NCI-H2227 (cell line): ENCODE results near the gene NIPSNAP2.
"Not testable (repeated sequence)": the region's sequence is repeated elsewhere in the genome, so short reads cannot be mapped to it uniquely, and the experiment has no call there.

Experiments used
- DNase-seq: peaks from one replicate; lab custom pipeline; 2025; ENCODE audit not compliant: unreplicated experiment; lab: John Stamatoyannopoulos, UW

The NIPSNAP2 gene

DNA sequence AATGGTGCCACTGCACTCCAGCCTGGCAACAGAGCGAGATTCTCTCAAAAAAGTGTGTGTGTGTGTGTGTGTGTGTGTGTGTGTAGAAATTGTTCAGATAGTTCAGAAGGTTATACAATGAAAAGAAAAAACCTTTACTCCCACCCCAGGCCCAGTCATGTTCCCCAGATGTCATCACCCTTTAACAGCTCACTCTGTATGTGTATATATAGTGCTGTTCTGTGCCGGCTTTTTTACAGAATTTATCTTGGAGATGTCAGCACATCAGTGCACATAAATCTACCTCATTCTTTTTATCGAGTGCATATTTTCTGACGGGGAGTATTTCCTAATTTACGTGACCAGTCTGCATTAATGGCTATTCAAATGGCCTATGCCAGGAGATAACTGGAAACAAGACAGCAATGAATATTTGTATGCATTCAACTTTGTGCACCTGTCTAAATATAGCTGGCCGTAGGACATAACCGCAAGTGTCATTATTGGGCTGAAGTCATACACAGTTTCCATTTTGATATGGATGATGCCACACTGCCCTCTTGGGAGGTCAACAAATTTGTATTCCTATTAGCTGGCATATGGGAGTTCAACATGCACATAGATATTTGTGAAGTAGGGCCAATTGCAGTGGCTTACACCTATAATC is 11.7 kb downstream of the NIPSNAP2 start:
- DNase-seq, result no peak

DNA sequence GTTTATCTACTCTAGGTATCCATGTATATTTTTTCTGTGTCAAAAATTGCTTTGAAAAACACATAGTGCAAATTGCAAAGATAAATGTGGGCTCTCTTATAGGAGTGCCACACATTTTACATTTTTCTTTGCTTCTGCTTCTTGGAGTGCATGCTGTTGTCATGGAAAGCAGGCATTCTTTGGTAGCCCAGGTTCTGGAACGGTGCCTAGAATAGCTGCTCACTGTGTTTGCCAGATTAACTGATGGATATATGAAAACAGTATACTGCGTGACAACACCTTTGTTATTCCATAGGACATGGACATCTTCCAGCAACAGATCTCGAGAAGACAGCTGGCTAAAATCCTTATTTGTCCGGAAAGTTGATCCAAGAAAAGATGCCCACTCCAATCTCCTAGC is 13.4 kb downstream of the NIPSNAP2 start:
- DNase-seq, result no peak

DNA sequence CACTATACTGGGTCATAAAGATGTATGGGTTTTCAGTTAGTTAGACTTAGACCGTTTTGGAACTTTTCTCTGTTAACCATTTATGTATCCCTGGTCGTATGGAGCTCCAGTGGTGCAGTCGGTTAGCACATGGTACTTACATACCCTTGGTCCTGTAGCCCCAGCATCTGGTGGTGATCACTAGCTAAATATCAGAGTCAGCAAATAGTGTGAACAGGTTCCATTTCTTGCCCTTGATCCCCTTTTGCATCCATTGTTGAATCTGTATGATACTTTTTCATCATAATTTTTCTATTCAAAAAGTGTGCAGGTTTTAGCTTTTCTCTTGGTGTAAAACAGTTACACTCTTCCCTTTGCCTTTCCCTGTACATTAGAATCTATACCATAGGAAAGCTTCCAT is 15.9 kb downstream of the NIPSNAP2 start:
- no peak for DNase-seq

DNA sequence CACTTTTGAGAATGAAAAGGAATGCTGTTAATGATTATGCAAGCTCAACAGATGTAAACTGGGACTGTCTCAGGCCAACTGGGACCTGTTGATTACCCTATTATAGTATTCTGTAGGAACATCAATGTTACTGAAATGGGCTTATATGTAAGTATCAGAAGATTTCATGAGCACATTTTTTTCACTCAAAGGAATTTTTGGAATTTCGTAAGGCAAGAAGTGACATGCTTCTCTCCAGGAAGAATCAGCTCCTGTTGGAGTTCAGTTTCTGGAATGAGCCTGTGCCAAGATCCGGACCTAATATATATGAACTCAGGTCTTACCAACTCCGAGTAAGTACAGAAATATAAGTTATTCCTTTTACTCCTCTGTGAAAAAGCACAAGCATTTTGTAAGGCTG is 19.2 kb downstream of the NIPSNAP2 start:
- no peak for DNase-seq

DNA sequence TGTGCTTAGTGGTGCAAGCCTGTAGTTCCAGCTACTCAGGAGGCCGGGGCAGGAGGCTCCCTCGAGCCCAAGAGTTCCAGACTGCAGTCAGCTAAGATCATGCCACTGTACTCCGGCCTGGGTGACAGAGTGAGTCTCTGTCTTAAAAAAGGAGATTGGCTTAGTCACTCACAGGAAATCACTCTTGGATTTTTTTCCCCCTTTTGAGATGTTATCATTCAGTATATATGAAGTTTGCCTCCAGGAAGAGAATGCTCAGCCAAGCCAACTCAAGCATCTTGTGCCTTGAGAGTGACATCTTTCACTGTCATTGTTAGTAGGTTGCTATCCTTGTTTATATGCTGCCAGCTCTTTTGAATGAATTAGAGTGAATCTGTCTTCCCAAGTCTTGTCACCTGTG is 28.0 kb downstream of the NIPSNAP2 start:
- no peak for DNase-seq

DNA sequence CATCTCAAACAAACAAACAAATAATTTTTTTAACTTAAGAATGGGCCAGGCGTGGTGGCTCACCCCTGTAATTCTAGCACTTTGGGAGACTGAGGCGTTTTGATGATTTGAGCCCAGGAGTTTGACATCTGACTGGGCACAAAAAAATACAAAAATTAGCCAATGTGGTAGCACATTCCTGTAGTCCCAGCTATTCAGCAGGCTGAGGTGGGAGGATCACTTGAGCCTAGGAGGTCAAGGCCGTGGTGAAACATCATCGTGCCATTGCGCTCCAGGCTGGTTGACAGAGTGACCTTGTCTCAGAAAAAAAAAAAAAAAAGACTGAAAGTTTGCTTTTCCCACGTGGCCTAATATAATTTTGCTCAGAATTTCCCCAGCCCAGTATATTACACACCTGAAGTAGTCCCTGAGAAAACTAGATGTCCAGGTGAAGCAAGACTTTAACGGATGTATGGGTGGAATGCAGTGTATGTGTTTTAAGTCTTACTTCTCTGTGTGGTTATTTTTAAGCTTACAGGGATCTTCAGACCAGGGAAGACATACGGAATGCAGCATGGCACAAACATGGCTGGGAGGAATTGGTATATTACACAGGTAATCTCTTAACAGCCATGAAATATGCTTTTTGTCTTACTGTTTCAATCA is 32.6 kb downstream of the NIPSNAP2 start:
- no peak for DNase-seq

DNA sequence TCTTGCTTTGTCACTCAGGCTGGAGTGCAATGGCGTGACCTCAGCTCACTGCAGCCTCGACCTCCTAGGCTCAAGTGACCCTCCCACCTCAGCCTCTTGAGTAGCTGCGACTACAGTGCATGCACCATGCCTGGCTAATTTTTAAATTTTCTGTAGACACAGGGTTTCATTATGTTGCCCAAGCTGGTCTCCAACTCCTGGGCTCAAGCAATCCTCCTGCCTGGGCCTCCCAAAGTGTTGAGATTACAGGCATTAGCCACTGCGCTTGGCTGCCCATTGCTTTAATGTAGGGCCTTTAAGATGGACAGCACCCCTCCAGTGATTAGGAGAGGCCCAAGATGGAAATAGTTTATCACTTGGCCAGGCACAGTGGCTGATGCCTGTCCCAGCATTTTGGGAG is 39.4 kb downstream of the NIPSNAP2 start:
- DNase-seq, result no peak

DNA sequence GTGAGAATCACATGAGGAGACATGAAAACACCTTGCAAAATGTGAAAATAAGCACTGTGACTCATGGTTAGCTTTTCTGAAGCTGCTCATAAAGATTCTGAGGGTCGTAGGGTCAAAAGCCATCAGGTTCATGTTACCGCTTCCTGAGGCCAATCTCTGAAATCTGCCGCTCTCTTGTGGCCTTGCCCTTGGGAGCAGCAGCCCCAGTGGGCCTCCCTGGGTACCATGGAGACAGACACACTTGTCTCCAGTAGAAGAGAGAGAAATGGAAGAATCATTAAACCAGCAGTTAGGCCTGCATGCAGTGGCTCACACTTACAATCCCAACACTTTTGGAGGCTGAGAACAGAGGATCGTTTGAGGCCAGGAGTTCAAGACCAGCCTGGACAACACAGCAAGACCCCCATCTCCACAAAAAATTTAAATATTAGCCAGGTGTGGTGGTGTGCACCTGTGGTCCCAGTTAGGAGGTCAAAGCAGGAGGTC is 42.8 kb downstream of the NIPSNAP2 start:
- DNase-seq, result peak; percentile 5

DNA sequence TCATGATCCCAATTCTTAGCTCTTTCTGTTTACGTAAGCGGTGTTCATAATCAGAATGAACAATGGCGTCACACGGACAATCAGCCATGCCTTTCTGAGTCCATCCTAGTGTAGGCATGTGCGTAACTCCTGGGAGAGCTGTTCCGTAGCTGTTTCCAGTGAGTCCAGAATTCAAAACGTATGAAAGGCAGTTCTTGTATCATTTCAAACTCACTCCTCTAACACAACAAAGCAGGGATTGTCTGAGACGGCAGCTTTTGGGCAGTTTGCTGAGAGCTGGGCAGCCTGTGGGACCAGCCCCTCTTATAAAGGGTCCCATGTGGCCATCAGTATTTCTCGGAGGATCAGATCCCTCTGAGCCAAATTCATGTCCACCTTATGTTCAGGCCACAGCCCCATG is 43.5 kb downstream of the NIPSNAP2 start:
- DNase-seq, result no peak

DNA sequence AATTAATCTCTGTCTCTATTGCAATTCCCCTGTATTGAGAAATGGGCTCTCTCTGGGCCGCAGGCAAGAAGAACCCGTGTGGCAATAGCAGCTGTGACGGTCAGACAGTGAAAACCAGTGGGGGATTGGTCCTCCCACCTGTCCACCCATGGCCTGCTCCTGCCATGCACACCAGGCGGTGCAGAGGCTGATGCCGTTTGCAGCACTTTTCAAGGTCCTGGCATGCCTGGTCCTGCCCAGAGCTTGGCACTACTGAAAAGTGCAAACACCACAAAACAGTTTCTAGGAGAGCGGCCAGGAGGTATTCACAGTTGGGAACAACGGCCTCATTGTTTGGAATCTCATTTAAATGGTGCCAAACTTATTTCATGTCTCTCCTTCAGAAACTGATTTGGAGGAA is 45.3 kb downstream of the NIPSNAP2 start:
- DNase-seq, result no peak

DNA sequence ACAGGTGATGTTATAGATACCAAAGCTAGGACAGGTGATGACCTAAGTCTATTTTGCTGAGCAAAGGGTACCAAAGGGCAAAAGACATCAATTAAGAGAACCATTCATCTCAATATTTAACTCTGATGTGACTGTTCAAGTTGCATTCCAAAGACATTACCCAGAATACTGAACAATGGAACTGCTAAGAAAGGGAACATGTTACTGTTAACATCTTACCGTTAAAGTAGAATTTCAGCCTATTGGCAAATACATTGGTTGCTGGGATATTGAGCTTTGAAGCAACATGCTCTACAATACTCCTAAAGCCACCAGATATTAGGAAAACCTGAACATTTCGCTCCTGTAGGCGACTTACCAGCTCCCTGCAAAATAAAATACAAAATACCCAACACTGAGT is 52.6 kb downstream of the NIPSNAP2 start:
- DNase-seq, result not testable (repeated sequence)

DNA sequence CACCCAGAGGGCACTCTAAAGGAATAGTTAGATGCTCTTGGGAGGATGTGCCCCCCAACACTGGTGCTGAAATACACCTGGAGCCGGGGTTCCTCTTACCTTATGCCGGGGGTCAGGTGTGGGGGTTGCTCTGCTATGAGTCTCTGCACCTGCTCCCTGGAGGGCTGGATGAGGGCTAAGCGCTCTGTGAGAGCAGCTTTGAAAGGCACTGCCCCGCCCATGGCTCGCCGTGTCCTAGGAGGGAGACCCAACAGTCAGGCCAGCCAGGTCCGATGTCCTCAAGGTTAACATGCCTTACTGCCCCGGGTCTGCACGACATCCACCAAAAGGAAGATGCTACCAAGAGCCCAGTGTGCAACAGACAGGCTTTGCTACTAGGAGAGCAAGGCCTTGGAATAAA is 55.1 kb downstream of the NIPSNAP2 start:
- DNase-seq, result no peak

DNA sequence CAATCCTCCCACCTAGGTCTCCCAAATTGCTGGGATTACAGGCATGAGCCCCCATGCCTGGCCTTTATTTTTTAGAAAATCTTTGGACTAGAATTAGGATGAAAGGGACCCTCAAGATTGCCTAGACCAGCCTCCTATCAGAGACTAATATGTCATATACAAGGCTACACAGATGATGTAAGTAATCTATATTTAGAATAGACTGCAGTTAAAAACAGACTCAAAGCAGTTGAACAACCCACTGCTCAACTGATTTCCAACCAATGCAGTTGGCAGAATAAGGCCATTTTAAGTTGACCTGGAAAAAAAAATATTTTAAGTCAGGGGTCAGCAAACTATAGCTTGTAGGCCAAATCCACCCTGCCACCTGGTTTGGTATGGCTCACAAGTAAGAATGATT is 59.1 kb downstream of the NIPSNAP2 start:
- no peak for DNase-seq

DNA sequence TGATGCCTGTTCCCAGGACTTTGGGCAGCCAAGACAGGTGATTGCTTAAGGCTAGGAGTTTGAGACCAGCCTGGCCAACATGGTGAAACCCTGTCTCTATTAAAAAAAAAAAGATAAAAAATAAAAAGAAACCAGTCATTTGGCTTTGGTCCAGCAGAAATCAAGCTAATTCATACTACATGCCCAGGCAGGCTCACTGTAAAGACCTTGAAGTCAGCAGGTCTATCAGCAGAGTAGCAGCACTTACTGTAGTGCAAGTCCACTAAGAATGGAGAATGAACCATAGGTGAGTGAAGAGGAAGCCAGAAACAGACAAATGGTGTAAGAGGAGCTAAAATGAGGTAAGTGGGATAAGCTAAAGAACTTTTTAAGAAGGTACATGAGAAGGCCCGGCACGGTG is 62.2 kb downstream of the NIPSNAP2 start:
- DNase-seq, result no peak

DNA sequence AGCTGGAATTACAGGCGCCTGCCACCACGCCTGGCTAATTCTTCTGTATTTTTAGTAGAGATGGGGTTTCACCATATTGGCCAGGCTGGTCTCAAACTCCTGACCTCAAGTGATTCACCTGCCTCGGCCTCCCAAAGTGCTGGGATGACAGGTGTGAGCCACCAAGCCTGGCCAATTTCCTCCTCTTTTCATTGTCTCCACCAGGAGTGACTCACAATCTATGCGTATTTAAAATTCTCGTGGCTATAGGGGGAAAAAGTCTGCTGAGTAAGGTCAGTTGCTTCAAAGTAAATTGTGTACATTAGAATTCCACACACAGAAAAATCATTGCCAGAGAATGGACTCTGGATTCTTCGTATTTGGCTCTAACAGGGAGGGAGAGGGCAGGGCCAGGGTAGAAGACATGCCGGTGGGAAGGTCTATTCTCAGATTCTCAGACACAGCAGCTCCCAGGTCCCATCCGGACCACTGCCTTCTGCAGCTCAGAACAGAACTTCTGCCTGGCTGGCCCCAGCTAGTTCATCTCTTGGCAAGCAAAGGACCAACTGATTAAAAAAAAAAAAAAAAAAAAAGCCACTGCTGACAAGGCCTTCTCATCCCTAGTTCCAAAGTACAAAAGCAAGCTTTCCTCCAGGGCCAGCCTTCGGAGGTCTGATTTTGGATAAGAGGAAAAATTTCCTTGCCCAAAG is 64.7 kb downstream of the NIPSNAP2 start:
- no peak for DNase-seq

DNA sequence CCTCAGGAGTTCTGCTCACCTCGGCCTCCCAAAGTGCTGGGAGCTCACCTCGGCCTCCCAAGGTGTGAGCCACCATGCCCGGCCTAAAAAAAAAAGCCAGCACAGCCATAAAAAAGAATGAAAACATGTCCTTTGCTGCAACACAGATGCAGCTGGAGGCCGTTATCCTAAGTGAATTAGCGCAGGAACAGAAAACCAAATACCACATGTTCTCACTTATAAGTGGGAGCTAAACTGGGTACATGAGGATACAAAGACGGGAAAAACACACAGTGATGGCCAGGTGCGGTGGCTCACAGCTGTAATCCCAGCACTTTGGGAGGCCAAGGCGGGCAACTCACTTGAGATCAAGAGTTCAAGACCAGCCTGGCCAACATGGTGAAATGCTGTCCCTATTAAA is 66.0 kb downstream of the NIPSNAP2 start:
- DNase-seq, result no peak

DNA sequence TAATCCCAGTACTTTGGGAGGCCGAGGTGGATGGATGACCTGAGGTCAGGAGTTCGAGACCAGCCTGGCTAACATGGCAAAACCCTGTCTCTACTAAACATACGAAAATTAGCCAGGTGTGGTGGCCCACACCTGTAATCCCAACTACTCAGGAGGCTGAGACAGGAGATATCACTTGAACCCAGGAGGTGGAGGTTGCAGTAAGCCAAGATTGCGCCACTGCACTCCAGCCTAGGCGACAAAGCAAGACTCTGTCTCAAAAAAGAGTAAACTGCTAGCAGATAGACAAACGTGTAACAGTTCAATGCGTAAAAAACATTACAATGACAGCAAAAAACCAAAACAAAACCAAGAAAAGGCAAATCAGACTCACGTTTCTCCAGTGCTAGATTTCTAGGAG is 67.2 kb downstream of the NIPSNAP2 start:
- not testable (repeated sequence) for DNase-seq

DNA sequence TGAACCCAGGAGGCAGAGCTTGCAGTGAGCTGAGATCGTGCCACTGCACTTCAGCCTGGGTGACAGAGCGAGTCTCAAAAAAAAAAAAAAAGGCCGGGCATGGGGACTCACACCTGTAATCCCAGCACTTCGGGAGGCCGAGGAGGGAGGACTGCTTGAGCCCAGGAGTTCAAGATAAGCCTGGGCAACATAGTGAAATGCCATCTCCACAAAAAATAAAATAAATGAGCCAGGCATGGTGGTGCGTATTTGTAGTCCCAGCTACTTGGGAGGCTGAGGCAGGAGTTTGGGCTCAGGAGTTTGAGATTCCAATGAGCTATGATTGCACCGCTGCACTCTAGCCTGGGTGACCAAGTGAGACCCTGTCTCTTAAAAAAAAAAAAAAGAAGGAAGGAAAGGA is 68.2 kb downstream of the NIPSNAP2 start:
- DNase-seq, result not testable (repeated sequence)

DNA sequence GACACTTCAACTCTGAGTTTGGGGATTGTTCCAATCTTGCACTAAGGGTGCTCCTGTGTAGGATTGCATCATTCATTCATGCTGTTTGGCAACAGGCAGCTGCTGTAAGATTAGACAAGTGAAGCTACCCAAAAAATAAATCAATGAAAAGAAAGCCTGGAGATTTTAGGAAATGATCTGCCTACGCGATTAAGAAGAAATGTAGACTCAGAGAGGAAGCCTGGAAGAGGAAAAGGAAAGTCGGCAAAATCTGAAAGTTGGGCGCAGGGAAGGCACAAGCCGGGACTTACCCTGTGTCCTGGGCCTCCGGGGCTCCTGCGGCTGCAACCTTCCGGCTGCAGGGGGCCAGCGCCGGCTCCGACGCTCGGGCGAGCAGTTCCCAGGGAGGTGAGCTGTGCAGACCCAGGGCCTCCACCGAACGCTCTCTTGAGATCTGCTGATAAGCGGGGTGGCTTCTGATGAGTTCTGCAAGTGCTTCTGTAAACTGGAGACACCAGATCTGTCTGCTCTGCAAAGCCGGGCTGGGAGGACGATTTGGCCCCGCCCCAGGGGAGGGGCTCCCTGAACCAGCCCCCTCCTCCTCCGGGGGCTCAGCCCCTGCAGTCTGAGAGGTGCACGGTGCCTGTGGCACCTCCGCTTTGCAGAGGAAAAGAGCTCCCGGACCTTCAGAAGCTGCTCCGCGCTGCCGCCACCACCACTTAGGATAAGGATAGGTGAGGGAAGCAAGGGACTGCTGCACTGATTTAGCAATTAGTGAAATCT is 69.5 kb downstream of the NIPSNAP2 start:
- peak; percentile 88 for DNase-seq

DNA sequence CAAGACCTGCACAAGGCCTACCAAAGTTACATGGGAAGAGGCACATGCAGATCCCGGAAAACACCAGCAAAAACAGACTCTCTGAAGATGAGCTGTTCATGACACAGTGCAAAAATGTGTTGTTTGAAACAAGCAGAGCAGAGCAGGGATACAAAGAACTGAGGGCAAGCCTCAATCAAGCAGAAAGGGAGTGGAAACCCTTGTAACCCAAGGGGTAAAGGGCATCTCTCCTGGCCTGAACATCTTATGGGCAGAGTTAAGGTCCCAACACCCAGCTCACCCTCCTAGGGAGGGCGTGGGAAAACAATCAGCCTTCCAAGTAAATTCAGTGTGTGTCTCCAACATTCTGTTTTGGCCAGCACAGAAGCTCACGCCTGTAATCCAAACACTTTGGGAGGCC is 76.3 kb downstream of the NIPSNAP2 start:
- DNase-seq, result no peak

DNA sequence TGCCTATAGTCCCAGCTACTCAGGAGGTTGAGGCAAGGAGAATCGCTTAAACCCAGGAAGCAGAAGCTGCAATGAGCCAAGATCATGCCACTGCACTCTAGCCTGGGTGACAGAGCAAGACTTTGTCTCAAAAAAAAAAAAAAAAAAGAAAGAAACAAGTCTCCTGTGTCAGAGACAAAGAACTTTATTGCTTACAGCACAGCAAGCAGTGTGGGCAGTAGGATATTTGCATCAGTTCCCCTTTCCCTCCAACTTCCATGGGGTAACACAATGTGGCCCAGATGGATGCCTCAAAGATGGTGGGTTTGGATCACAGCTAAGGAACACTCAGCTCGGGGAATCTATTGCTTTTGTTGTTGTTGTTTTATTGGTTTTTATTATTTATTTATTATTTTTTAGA is 81.4 kb downstream of the NIPSNAP2 start:
- not testable (repeated sequence) for DNase-seq
